Neutrophil (primary cell): ENCODE results near the gene SETDB1.
"Not testable (repeated sequence)": the region's sequence is repeated elsewhere in the genome, so short reads cannot be mapped to it uniquely, and the experiment has no call there.

Experiments used
- H3K27ac ChIP-seq: fragments of 200-600 bp; sonication (generic); 2 replicates; pipeline ENCODE4 v1.5.1; 2016; ENCODE audit warnings: mild to moderate bottlenecking, moderate library complexity
- H3K27me3 ChIP-seq: fragments of 200-600 bp; sonication (generic); 2 replicates; pipeline ENCODE4 v1.6.0; 2016; ENCODE audit warnings: mild to moderate bottlenecking
- H3K36me3 ChIP-seq: fragments of 200-600 bp; sonication (generic); 2 replicates; pipeline ENCODE4 v1.5.1; 2017
- H3K4me1 ChIP-seq, 2 experiments: fragments of 200-600 bp in 1 of 2; sonication (generic) in 1 of 2; 1 replicate in 1 of 2; 2 replicates in 1 of 2; pipeline versions ENCODE4 v1.5.1 to v1.6.1; 2013 to 2016; ENCODE audit warnings: low read depth in 1 of 2, low read length in 1 of 2, mild to moderate bottlenecking in 1 of 2, moderate library complexity in 1 of 2; ENCODE audit not compliant: control insufficient read depth in 1 of 2, insufficient read depth in 1 of 2
- H3K4me3 ChIP-seq, 2 experiments: fragments of 200-600 bp in 1 of 2; sonication (generic) in 1 of 2; 1 replicate in 1 of 2; 2 replicates in 1 of 2; pipeline ENCODE4 v1.5.1; 2013 to 2016; ENCODE audit warnings: low read depth in 1 of 2, low read length in 1 of 2, mild to moderate bottlenecking in 1 of 2, moderate library complexity in 1 of 2
- H3K9me3 ChIP-seq: fragments of 200-600 bp; sonication (generic); 2 replicates; pipeline ENCODE4 v1.5.1; 2016
- TF ChIP-seq, protein P1 (sequence below): fragments of 200-600 bp; sonication (generic); IDR thresholded peaks from 2 replicates; pipeline ENCODE4 v1.5.1; 2016; ENCODE audit warnings: antibody characterized with exemption

SETDB1 gene

DNA sequence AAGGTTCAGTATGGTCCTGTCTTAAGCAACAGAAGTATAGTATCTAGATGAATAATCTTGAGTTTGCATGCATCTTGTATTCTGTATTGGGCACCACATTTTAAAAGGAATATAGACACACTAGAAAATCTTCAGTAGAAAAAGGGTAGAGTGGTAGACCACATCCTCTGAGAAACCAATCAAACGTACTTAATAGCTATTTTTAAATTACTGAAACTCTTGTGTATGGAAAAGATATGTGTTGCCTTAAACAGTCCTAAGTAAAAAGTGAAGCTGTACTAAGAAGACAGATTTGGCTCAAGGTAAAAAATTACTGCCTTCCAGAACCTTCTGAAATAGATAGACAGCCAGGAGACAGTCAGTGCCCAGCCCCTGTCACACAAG lies 36.1 kb upstream of the SETDB1 start:
- H3K4me3 ChIP-seq: no peak overlapping the region
- H3K9me3 ChIP-seq: no peaks in the 10 kb centered on the region
- no peaks in the 10 kb centered on the region for H3K27me3 ChIP-seq
- H3K4me1 ChIP-seq: no peaks in the 10 kb centered on the region
- H3K27ac ChIP-seq: no peak overlapping the region
- TF ChIP-seq, protein P1, sequence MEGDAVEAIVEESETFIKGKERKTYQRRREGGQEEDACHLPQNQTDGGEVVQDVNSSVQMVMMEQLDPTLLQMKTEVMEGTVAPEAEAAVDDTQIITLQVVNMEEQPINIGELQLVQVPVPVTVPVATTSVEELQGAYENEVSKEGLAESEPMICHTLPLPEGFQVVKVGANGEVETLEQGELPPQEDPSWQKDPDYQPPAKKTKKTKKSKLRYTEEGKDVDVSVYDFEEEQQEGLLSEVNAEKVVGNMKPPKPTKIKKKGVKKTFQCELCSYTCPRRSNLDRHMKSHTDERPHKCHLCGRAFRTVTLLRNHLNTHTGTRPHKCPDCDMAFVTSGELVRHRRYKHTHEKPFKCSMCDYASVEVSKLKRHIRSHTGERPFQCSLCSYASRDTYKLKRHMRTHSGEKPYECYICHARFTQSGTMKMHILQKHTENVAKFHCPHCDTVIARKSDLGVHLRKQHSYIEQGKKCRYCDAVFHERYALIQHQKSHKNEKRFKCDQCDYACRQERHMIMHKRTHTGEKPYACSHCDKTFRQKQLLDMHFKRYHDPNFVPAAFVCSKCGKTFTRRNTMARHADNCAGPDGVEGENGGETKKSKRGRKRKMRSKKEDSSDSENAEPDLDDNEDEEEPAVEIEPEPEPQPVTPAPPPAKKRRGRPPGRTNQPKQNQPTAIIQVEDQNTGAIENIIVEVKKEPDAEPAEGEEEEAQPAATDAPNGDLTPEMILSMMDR: no peak
- H3K36me3 ChIP-seq: no peaks in the 10 kb centered on the region

DNA sequence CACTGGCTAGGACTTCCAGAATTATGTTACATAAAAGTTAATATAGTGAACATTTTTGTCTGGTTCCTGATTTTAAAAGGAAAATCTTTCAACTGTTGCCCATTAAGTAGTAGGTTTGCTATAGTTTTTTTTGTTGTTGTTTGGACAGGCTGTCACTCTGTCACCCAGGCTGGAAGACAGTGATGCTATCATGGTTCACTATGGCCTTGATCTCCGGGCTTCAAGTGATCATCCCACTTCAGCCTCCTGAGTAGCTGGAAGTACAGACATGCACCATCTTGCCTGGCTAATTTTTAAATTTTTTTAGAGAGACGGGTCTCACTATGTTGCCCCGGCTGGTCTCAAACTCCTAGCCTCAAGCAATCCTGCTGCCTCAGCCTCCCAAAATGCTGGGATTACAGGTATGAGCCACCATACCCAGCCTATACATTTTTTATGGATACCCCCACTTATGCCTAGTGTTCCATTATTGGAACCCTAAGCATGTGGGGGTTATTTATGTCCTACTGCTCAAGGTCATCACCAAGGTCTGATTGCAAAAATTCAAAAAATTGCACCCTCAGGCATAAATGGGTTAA lies 32.7 kb upstream of the SETDB1 start:
- Histone ChIP-seq H3K9me3 (no peaks in the 10 kb centered on the region), H3K36me3 (no peaks in the 10 kb centered on the region), H3K4me3 (no peak overlapping the region), H3K27me3 (no peaks in the 10 kb centered on the region), H3K4me1 (no peaks in the 10 kb centered on the region), H3K27ac (no peak overlapping the region)
- TF ChIP-seq, protein P1: no peak

DNA sequence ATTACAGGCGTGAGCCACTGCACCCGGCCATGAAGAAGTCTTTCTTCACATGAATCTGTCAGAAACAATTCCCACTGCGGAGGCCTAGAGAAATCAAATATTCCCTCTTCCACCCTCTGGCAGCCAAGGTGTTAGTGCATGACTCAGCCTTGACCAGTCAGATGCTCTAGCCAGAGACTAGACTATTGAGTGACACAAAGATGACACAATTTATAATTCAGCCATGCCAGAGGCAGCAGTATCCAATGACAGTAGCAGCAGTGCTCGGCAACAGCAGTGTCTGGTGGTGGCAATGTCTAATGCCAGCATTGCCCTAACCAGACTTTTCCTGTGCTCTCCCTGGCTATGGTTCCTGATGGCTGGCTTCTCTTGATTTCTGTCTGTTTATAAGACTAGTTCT lies 30.5 kb upstream of the SETDB1 start:
- H3K4me1 ChIP-seq: no peaks in the 10 kb centered on the region
- no peak overlapping the region for H3K27ac ChIP-seq
- no peaks in the 10 kb centered on the region for H3K27me3 ChIP-seq
- no peak overlapping the region for H3K4me3 ChIP-seq
- H3K36me3 ChIP-seq: no peaks in the 10 kb centered on the region
- H3K9me3 ChIP-seq: no peaks in the 10 kb centered on the region
- TF ChIP-seq, protein P1: no peak

DNA sequence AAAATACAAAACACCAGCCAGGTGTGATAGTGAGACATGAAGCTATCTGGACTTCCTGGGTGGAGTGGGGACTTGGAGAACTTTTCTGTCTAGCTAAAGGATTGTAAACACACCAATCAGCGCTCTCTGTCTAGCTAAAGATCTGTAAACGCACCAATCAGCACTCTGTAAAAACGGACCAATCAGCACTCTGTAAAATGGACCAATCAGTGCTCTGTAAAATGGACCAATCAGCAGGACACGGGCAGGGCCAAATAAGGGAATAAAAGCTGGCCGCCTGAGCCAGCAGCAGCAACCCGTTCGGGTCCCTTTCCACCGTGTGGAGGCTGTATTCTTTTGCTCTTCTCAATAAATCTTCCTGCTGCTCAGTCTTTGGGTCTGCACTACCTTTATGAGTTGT lies 26.4 kb upstream of the SETDB1 start:
- not testable (repeated sequence) for H3K9me3 ChIP-seq, H3K4me1 ChIP-seq, H3K27me3 ChIP-seq, H3K36me3 ChIP-seq, H3K27ac ChIP-seq, H3K4me3 ChIP-seq

DNA sequence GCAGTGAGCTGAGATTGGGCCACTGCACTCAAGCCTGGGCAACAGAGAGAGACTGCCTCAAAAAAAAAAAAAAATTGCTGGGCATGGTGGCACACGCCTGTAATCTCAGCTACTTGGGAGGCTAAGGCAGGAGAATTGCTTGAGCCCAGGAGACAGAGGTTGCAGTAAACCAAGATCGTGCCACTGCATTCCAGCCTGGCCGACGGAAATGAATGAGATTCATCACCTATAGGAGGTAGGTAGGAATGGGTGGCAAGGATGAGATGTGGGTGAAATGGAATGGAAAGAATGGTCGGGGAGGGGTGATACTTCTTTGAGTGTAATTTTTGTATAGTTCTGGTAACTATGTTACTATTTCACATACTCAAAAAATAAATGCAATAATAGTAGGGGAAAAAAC lies 23.8 kb upstream of the SETDB1 start:
- no peaks in the 10 kb centered on the region for H3K36me3 ChIP-seq
- H3K4me1 ChIP-seq: no peaks in the 10 kb centered on the region
- no peak overlapping the region for H3K27ac ChIP-seq
- TF ChIP-seq, protein P1: no peak
- H3K9me3 ChIP-seq: no peaks in the 10 kb centered on the region
- H3K4me3 ChIP-seq: no peak overlapping the region
- H3K27me3 ChIP-seq: no peaks in the 10 kb centered on the region

DNA sequence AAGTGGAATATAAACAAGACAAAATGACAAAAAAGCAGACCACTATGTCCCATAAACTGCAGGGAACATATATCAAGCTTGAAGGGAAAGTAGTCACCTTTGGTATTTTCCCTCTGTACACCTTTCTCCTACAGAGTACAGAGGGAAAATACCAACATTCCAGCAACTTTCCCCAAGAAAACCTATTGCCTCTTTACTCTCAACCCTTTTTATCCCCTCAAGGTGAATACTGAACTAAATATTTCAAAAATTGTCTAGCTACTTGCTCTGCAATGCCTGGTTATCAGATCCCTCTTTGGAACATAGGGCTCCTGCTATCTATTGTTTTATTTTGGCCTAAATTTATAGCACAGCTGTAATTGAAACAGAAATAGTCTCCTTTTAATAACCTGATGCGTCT lies 23.4 kb upstream of the SETDB1 start:
- no peaks in the 10 kb centered on the region for H3K4me1 ChIP-seq
- H3K27ac ChIP-seq: no peak overlapping the region
- H3K4me3 ChIP-seq: no peak overlapping the region
- H3K9me3 ChIP-seq: no peaks in the 10 kb centered on the region
- H3K27me3 ChIP-seq: no peaks in the 10 kb centered on the region
- TF ChIP-seq, protein P1: no peak
- H3K36me3 ChIP-seq: no peaks in the 10 kb centered on the region
